OCI-LY1 (cell line): ENCODE results near the gene DTD2.

Source experiments
- CTCF ChIP-seq: fragments of 200-600 bp; sonication (generic), shearing (Covaris generic); IDR thresholded peaks from 2 replicates; pipeline ENCODE4 v1.5.1; 2017; ENCODE audit warnings: mild to moderate bottlenecking, antibody characterized with exemption, low read length, moderate library complexity, mixed read lengths
- EZH2 ChIP-seq: fragments of 200-600 bp; sonication (generic), shearing (Covaris generic); IDR thresholded peaks from 2 replicates; pipeline ENCODE4 v1.8.0; 2017; ENCODE audit warnings: borderline replicate concordance, mixed run types, mild to moderate bottlenecking, antibody characterized with exemption, low read length, moderate library complexity, mixed read lengths

- TF ChIP-seq CTCF (no peak), EZH2 (no peak)
Observed at GRCh38 chr14:31486764-31487163, 29.5 kb upstream of the DTD2 start.
